Measurements from ENCODE around the gene TGM1.

DNA sequence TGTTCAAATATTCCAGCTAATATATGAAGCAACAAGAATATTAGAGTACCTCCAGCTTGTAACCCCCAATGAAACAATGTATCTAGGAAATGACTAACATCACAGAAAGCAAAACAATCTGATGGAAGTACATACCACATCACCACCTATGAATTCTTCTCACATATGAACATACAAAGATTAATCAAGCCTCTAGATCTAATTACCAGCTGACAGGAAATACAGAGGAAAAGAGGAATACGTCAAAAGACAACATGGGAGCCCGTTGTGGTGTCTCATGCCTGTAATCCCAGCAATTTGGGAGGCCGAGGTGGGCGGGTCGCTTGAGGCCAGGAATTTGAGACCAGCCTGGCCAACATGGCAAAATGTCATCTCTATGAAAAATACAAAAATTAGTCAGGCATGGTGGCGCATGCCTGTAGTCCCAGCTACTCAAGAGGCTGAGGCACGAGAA lies 38.3 kb downstream of the TGM1 start:
- TF ChIP-seq, protein P1, sequence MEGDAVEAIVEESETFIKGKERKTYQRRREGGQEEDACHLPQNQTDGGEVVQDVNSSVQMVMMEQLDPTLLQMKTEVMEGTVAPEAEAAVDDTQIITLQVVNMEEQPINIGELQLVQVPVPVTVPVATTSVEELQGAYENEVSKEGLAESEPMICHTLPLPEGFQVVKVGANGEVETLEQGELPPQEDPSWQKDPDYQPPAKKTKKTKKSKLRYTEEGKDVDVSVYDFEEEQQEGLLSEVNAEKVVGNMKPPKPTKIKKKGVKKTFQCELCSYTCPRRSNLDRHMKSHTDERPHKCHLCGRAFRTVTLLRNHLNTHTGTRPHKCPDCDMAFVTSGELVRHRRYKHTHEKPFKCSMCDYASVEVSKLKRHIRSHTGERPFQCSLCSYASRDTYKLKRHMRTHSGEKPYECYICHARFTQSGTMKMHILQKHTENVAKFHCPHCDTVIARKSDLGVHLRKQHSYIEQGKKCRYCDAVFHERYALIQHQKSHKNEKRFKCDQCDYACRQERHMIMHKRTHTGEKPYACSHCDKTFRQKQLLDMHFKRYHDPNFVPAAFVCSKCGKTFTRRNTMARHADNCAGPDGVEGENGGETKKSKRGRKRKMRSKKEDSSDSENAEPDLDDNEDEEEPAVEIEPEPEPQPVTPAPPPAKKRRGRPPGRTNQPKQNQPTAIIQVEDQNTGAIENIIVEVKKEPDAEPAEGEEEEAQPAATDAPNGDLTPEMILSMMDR (IDR thresholded peaks at IDR 0.05) = no peak
- TF ChIP-seq POLR2A (IDR thresholded peaks at IDR 0.05) = no peak
